Nasal cavity respiratory epithelium epithelial cell of viscerocranial mucosa (primary cell): Measurements from ENCODE around the gene CD6. TPM values are rescaled to one million over a fixed set of nuclear protein-coding genes. Genes with fewer than 3 reads are reported as not detected.

Experiments
- total RNA-seq: library from RNA; depleted of rRNA; stranded (reverse); fragments of >200 nt; gene quantifications from 2 replicates; pipeline ENCODE4 v1.2.3, GENCODE V29; 2014

CD6 gene
- total RNA-seq = 0.07 TPM in 1 of 2 replicates, not detected in the other

GRCh38 chr11:60971520-60971919 is at the start of gene CD6:
Gene CD6, plus strand, starts transcription at chr11:60971680. Its CDS starts 186 bp downstream, at chr11:60971866.

GRCh38 chr11:60924110-60924905 is 47.2 kb upstream of the CD6 start, which contains the start of gene TMEM132A:
Gene TMEM132A, plus strand, starts transcription at chr11:60924460. Its CDS starts 174 bp downstream, at chr11:60924634.

DNA sequence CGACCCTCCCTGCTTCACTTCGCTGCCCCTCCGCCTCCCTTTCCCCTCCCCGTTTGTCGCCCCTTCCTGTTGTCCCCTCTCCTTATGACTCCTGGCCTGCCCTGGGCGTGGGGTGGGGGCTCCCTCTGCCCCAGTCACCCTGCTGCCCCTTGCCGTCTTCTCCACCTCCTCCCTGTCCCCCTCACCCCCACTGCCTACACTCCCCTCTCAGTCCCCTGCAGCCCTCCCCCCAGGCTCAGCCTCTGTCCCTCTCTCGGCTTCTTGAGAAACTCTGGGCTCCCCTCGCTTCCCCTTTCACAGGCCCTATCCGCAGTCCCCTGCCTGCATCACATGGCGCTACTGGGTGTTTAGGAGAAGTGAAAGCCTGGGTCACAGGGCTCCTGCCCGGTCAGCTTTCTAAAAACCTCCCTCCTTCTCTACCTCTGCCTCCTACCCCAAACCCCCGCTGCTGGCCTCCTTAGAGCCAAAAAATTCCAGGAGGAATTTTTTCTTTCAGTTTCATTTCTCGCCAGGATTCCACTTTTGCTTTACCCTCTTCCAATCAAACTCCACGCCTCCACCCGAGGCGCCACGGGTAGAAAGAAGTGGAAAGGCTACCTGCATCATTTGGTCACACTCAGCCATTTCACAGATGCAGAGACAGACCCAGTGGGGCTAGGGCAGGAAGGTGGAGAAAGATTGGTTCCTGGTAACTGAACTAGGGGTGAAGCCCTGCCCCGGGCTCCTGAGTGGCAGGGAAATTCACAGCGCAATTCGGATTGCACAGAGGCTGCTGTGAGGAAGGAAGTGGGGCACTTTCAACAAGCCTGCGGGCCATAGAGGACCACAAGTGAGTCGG is 19.4 kb upstream of the CD6 start, which contains the start of gene SLC15A3:
Gene SLC15A3, minus strand, starts transcription at position 273 of the 838 bp plus-strand sequence. CDS start 625 bp downstream, outside the sequence.

Other genes starting within 250 kb of the CD6 start
- not detected in 2 replicates for gene MS4A18, start 247.0 kb upstream of the CD6 start, total RNA-seq
- gene MS4A15, start 214.8 kb upstream of the CD6 start, total RNA-seq = not detected in 2 replicates
- not detected in 2 replicates for gene MS4A10, start 186.3 kb upstream of the CD6 start, total RNA-seq
- 17.8 and 24.9 TPM in 2 replicates for gene CCDC86, start 129.6 kb upstream of the CD6 start, total RNA-seq
- gene PTGDR2, start 115.7 kb upstream of the CD6 start, total RNA-seq = under 0.01 and 0.07 TPM in 2 replicates
- gene ZP1, start 104.1 kb upstream of the CD6 start, total RNA-seq = not detected in 2 replicates
- gene PRPF19, start 65.1 kb upstream of the CD6 start, total RNA-seq = 38.3 and 76.7 TPM in 2 replicates
- 6.5 and 29.0 TPM in 2 replicates for gene TMEM109, start 57.5 kb upstream of the CD6 start, total RNA-seq
- 22.6 and 144 TPM in 2 replicates for gene TMEM132A, start 47.2 kb upstream of the CD6 start, total RNA-seq
- gene SLC15A3, start 19.5 kb upstream of the CD6 start, total RNA-seq = under 0.01 and 0.85 TPM in 2 replicates
- gene CD5, start 130.8 kb downstream of the CD6 start, total RNA-seq = not detected in 2 replicates
- 12.0 and 13.2 TPM in 2 replicates for gene VPS37C, start 189.7 kb downstream of the CD6 start, total RNA-seq
- gene PGA3, start 231.8 kb downstream of the CD6 start, total RNA-seq = not detected in 2 replicates